Kidney epithelial cell (primary cell): ENCODE data around the gene NDC1. TPM values are rescaled to one million over a fixed set of nuclear protein-coding genes. Genes with fewer than 3 reads are reported as not detected.

Experiments
- DNase-seq: peaks from one replicate; pipeline ENCODE4 v3.0.0-alpha.2; 2010; ENCODE audit warnings: low read depth
- H3K27me3 ChIP-seq: 2 replicates; pipeline ENCODE4 v1.6.0; 2011; ENCODE audit warnings: low read length; ENCODE audit not compliant: control insufficient read depth, insufficient read depth
- H3K36me3 ChIP-seq: 2 replicates; pipeline ENCODE4 v1.5.1; 2011; ENCODE audit warnings: low read length; ENCODE audit not compliant: control insufficient read depth, insufficient read depth
- H3K4me3 ChIP-seq: 2 replicates; pipeline ENCODE4 v1.5.1; 2011; ENCODE audit warnings: low read depth, mild to moderate bottlenecking, control low read depth, low read length
- CTCF ChIP-seq: IDR thresholded peaks from 2 replicates; pipeline ENCODE4 v1.5.1; 2011; ENCODE audit warnings: mild to moderate bottlenecking, moderate library complexity, low read length, control low read depth, inconsistent platforms; ENCODE audit not compliant: insufficient read depth, poor library complexity, severe bottlenecking
- total RNA-seq: library from RNA; depleted of rRNA; stranded (reverse); fragments of >200 nt; gene quantifications from 2 replicates; pipeline ENCODE4 v1.2.3, GENCODE V29; 2015

Gene NDC1
- total RNA-seq, 1 donor from 2014 or later, result 22.8 TPM

DNA sequence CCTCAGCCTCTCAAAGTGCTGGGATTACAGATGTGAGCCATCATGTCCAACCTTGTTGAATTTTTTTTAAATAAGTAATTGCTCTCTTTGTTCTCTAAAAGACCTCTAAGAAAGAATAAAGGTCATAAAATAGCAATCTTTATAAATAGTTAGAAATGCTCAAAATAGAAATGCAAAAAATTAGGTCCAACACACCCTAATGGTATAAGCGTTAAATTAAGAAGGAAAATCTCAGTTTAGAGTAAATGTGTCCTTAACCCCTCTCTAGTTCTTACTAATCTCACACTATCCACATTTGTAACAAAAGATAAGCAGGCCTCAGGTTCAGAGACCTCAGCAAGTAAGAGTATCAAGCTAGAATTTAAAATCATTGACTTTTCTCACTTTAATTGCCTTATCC lies 60.8 kb downstream of the NDC1 start:
- Histone ChIP-seq H3K4me3 (no peak overlapping the region), H3K27me3 (no peaks in the 10 kb centered on the region), H3K36me3 (no peaks in the 10 kb centered on the region)
- no peak for DNase-seq
- TF ChIP-seq CTCF, result no peak

GRCh38 chr1:53771648-53772047 lies 66.4 kb downstream of the NDC1 start:
- TF ChIP-seq CTCF, result no peak
- Histone ChIP-seq H3K27me3 (no peaks in the 10 kb centered on the region), H3K4me3 (no peak overlapping the region), H3K36me3 (no peaks in the 10 kb centered on the region)
- peak; percentile 31 for DNase-seq

GRCh38 chr1:53769780-53770179 lies 68.3 kb downstream of the NDC1 start:
- no peaks in the 10 kb centered on the region for H3K27me3 ChIP-seq
- no peak for TF ChIP-seq CTCF
- H3K4me3 ChIP-seq, result no peak overlapping the region
- H3K36me3 ChIP-seq, result no peaks in the 10 kb centered on the region
- DNase-seq, result no peak

DNA sequence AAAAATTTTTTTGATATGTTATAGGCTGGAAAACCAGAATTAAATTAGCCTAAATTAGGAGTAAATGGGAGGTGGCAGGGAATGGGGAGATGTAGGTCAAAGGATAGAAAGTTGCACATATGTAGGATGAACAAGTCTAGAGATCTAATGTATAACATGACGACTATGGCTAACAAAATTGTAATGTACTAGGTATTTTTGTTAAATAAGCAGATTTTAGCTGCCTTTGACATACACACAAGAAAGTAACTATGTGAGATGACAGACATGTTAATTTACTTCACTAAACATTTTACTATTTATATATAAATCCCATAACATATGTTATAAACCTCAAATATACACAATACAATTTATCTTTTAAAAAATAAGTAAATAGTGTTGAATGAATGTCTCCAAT lies 68.9 kb downstream of the NDC1 start:
- no peak for TF ChIP-seq CTCF
- no peak for DNase-seq
- Histone ChIP-seq H3K4me3 (no peak overlapping the region), H3K36me3 (no peaks in the 10 kb centered on the region), H3K27me3 (no peaks in the 10 kb centered on the region)

GRCh38 chr1:53766831-53767405 lies 71.2 kb downstream of the NDC1 start:
- H3K4me3 ChIP-seq, result no peak overlapping the region
- no peaks in the 10 kb centered on the region for H3K36me3 ChIP-seq
- no peaks in the 10 kb centered on the region for H3K27me3 ChIP-seq
- TF ChIP-seq CTCF, result no peak
- peak; percentile 14 for DNase-seq

- no peak for TF ChIP-seq CTCF
- H3K27me3 ChIP-seq, result no peaks in the 10 kb centered on the region
- DNase-seq, result no peak
- H3K36me3 ChIP-seq, result no peaks in the 10 kb centered on the region
- H3K4me3 ChIP-seq, result no peak overlapping the region
Observed at GRCh38 chr1:53766194-53766742, 71.8 kb downstream of the NDC1 start.
